ENCODE data around the gene DMKN. TPM values are rescaled to one million over a fixed set of nuclear protein-coding genes. Genes with fewer than 3 reads are reported as not detected.

The DMKN gene
- total and polyA plus RNA-seq, 2 experiments from 2014 or later: 57.0 to 99.5 TPM

DNA sequence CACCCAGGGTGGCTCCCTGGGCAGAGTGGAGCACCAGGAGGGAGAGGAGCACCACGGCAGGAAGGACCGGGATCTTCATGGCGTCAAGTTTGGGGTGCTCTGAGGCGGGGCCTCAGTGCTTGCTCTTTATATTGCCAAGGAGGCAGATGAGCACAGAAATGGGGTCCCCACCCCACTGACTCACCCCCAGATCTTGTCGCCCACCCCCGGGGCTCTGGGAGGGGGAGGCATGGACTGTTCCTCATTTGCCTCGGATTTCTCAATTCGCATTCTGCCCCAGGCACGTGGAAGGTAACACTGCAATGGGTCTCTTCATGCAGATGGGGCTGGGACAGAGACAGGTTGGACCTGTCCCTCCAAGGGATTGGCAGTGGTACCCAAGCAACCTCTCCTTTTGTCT is 23.1 kb downstream of the DMKN start, which contains the start of gene KRTDAP:
KRTDAP (minus strand) TSS at position 101 of the 400 bp plus-strand sequence; CDS start at position 79, 22 bp downstream.
- H4K20me1 ChIP-seq (ENCODE audit: insufficient read depth, poor library complexity, severe bottlenecking): no peaks in the 10 kb centered on the region
- WGBS (ENCODE audit: low lambda C conversion rate, missing lambda C conversion rate): 92% methylated on average over 8 of the region's 9 CpGs
- no peak within 1 kb of the TSS for H2AFZ ChIP-seq
- TF ChIP-seq EZH2phosphoT487 (IDR thresholded peaks at IDR 0.05; ENCODE audit: low read depth, severe bottlenecking, unreplicated experiment) (no peak), EZH2 (IDR thresholded peaks at IDR 0.05; ENCODE audit: borderline replicate concordance) (no peak)
- TF ChIP-seq, protein P1, sequence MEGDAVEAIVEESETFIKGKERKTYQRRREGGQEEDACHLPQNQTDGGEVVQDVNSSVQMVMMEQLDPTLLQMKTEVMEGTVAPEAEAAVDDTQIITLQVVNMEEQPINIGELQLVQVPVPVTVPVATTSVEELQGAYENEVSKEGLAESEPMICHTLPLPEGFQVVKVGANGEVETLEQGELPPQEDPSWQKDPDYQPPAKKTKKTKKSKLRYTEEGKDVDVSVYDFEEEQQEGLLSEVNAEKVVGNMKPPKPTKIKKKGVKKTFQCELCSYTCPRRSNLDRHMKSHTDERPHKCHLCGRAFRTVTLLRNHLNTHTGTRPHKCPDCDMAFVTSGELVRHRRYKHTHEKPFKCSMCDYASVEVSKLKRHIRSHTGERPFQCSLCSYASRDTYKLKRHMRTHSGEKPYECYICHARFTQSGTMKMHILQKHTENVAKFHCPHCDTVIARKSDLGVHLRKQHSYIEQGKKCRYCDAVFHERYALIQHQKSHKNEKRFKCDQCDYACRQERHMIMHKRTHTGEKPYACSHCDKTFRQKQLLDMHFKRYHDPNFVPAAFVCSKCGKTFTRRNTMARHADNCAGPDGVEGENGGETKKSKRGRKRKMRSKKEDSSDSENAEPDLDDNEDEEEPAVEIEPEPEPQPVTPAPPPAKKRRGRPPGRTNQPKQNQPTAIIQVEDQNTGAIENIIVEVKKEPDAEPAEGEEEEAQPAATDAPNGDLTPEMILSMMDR (IDR thresholded peaks at IDR 0.05; ENCODE audit: poor library complexity): no peak
- no peaks in the 10 kb centered on the region for H3K9me3 ChIP-seq (ENCODE audit: low read depth)
- no peaks in the 10 kb centered on the region for H3K36me3 ChIP-seq (replicated peaks; ENCODE audit: insufficient read depth, low read depth)
- H3K4me2 ChIP-seq: no peak within 1 kb of the TSS
- H3K4me3 ChIP-seq: no peak within 1 kb of the TSS
- no peaks in the 10 kb centered on the region for H3K27me3 ChIP-seq
- no peak within 1 kb of the TSS for H3K27ac ChIP-seq
- H3K9me2 ChIP-seq (replicated peaks; ENCODE audit: insufficient read depth): no peaks in the 10 kb centered on the region
- DNase-seq (ENCODE audit: low spot score): no peak
- H3K4me1 ChIP-seq (ENCODE audit: insufficient read depth): no peaks in the 10 kb centered on the region
- H3K79me2 ChIP-seq: no peaks in the 10 kb centered on the region

DNA sequence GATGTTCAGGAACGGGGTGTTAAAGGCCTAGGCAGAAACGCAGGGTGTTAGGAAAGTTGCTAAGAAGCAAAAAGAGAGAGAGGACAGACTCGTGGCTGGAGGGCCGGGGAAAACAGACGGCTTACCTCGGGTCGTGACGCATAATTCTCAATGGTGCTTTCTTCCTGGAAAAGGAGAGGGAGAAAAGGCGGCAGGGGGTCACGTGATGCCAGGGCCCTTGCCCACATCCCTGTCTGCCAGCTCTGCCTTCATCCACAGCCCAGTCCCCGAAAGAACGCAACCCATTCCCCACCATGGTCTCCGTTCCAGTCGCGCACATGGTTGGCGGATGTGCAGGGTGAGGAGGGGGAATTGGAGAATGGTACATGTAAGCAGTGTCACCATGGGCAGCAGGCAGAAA is 24.8 kb downstream of the DMKN start:
- no peaks in the 10 kb centered on the region for H3K9me2 ChIP-seq (replicated peaks; ENCODE audit: insufficient read depth)
- WGBS (ENCODE audit: low lambda C conversion rate, missing lambda C conversion rate): 91% methylated on average over 16 of the region's 16 CpGs
- TF ChIP-seq, protein P1 (IDR thresholded peaks at IDR 0.05; ENCODE audit: poor library complexity): no peak
- TF ChIP-seq EZH2 (IDR thresholded peaks at IDR 0.05; ENCODE audit: borderline replicate concordance) (no peak), EZH2phosphoT487 (IDR thresholded peaks at IDR 0.05; ENCODE audit: low read depth, severe bottlenecking, unreplicated experiment) (no peak)
- H3K27ac ChIP-seq: no peak overlapping the region
- H3K4me2 ChIP-seq: no peak overlapping the region
- no peaks in the 10 kb centered on the region for H3K9me3 ChIP-seq (ENCODE audit: low read depth)
- H3K79me2 ChIP-seq: no peaks in the 10 kb centered on the region
- H3K4me3 ChIP-seq: no peak overlapping the region
- no peaks in the 10 kb centered on the region for H3K36me3 ChIP-seq (replicated peaks; ENCODE audit: insufficient read depth, low read depth)
- no peaks in the 10 kb centered on the region for H4K20me1 ChIP-seq (ENCODE audit: insufficient read depth, poor library complexity, severe bottlenecking)
- no peaks in the 10 kb centered on the region for H3K27me3 ChIP-seq
- DNase-seq (ENCODE audit: low spot score): no peak
- H2AFZ ChIP-seq: no peak overlapping the region
- H3K4me1 ChIP-seq (ENCODE audit: insufficient read depth): no peaks in the 10 kb centered on the region

DNA sequence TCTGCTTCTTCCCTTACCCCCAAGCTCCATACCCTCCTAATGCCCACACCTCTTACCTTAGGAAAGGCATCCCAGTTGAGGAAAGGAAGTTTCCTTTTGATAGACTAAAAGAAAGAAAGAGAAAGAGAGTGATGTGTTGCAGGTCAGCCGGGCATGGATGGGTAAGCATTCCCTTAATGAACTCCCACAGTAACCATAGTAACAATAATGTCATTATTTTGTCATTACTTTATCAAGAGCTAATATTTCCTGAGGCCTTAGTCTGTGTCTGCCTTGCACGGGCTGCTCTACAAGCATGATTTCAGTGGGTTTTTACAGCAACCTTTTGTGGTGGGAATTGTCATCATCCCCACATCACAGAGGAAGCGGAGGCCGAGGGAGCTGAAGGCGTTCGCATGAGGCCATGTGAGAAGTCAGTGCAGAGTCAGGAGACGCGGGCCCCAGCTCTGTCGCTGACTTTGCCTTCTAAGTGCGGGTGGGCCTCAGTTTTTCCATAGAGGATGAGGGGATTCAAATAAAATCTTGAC is 25.7 kb downstream of the DMKN start:
- no peaks in the 10 kb centered on the region for H3K79me2 ChIP-seq
- no peaks in the 10 kb centered on the region for H4K20me1 ChIP-seq (ENCODE audit: insufficient read depth, poor library complexity, severe bottlenecking)
- H3K27ac ChIP-seq: no peak overlapping the region
- no peaks in the 10 kb centered on the region for H3K9me2 ChIP-seq (replicated peaks; ENCODE audit: insufficient read depth)
- WGBS (ENCODE audit: low lambda C conversion rate, missing lambda C conversion rate): 95% methylated on average over 10 of the region's 10 CpGs
- H3K4me2 ChIP-seq: no peak overlapping the region
- TF ChIP-seq EZH2 (IDR thresholded peaks at IDR 0.05; ENCODE audit: borderline replicate concordance): no peak
- no peak for TF ChIP-seq EZH2phosphoT487 (IDR thresholded peaks at IDR 0.05; ENCODE audit: low read depth, severe bottlenecking, unreplicated experiment)
- TF ChIP-seq, protein P1 (IDR thresholded peaks at IDR 0.05; ENCODE audit: poor library complexity): no peak
- no peak for DNase-seq (ENCODE audit: low spot score)
- H3K27me3 ChIP-seq: no peaks in the 10 kb centered on the region
- no peak overlapping the region for H3K4me3 ChIP-seq
- H3K4me1 ChIP-seq (ENCODE audit: insufficient read depth): no peaks in the 10 kb centered on the region
- H3K9me3 ChIP-seq (ENCODE audit: low read depth): no peaks in the 10 kb centered on the region
- H3K36me3 ChIP-seq (replicated peaks; ENCODE audit: insufficient read depth, low read depth): no peaks in the 10 kb centered on the region
- no peak overlapping the region for H2AFZ ChIP-seq
